ENCODE data around the gene GPR62.

The GPR62 gene

GRCh38 chr3:51938780-51939425 is 16.3 kb upstream of the GPR62 start:
- no peak for DNase-seq (ENCODE audit: low read depth)

- no peak for DNase-seq (ENCODE audit: low read depth)
Observed at GRCh38 chr3:51940648-51941462, 14.3 kb upstream of the GPR62 start.

GRCh38 chr3:51941463-51941797 is 13.8 kb upstream of the GPR62 start:
- no peak for DNase-seq (ENCODE audit: low read depth)

- DNase-seq (ENCODE audit: low read depth): peak; percentile 99
Observed at GRCh38 chr3:51941798-51942602, 13.2 kb upstream of the GPR62 start, which contains the start of the genes PARP3 and RRP9. TSS of gene PARP3 (plus strand) at chr3:51942363. CDS start at chr3:51943356, 993 bp downstream. TSS of gene RRP9 (minus strand) at chr3:51941904. CDS start at chr3:51941867, 37 bp downstream.

GRCh38 chr3:51942603-51943450 is 12.4 kb upstream of the GPR62 start:
- DNase-seq (ENCODE audit: low read depth): no peak

DNA sequence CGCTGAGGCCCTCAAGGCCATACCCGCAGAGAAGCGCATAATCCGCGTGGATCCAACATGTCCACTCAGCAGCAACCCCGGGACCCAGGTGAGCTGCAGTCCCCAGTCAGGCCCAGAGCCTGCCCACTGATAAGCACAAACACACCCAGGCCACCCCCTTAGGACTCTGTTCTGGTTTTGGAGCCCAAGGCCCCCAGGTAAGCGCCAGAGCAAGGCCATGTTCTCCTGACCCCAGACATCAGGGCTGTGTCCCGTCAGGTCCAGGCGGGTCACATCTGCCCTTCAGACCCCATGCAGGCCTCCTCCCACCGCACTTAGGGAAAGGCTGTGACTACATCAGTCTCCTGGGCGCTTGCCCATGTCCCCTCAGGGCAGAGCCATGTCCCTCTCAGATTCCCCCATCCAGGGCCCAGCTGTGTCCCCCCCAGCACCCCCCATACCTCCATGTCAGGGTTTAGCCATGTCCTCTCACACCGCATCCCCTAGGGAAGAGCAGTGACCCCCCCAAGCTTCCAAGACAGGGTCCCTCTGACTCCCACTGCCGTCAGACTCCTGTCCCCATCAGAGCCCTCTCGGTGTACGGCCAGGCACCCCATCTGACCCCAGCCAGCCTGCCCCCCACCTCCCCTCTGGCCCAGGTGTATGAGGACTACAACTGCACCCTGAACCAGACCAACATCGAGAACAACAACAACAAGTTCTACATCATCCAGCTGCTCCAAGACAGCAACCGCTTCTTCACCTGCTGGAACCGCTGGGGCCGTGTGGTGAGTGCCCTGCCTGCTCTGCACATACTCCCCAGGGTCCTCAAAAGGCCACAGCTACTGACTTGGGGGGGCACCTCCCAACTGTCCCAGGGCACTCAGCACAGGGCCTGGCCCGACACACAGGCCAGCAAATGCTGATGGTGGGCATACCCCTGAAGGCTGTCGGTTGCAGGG is 11.5 kb upstream of the GPR62 start:
- no peak for DNase-seq (ENCODE audit: low read depth)

GRCh38 chr3:51944451-51945021 is 10.6 kb upstream of the GPR62 start:
- no peak for DNase-seq (ENCODE audit: low read depth)

- no peak for DNase-seq (ENCODE audit: low read depth)
Observed at GRCh38 chr3:51945031-51945840, 9.9 kb upstream of the GPR62 start.

- no peak for DNase-seq (ENCODE audit: low read depth)
Observed at GRCh38 chr3:51945926-51946705, 9.1 kb upstream of the GPR62 start.

GRCh38 chr3:51946796-51947195 is 8.4 kb upstream of the GPR62 start:
- DNase-seq (ENCODE audit: low read depth): no peak

DNA sequence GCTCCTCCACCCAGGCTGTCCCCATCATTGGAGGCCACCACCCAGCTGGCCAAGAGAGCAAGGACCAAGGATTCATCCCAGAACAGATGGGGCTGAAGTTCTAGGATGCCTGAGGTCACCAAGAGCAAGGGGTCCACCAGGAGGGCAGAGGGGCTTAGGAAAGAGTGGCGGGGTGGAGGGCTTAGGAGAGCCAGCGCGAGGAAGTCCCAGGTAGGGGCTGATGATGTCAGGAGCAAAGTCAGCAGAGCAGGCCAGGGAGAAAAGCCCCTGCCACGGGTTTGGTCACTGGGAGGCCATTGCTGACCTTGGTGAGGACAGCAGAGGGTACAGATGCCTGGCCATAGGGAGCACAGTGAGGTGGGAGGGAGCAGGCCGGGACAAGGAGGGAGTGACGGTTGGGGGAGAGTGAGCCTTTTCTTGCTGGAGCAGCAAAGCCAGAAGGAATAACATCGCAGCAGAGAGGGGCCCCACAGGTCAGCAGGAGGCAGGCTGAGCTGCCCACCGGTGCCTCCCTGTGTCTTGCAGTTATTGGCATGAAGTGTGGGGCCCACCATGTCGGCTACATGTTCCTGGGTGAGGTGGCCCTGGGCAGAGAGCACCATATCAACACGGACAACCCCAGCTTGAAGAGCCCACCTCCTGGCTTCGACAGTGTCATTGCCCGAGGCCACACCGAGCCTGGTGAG is 7.8 kb upstream of the GPR62 start:
- DNase-seq (ENCODE audit: low read depth): no peak

- DNase-seq (ENCODE audit: low read depth): no peak
Observed at GRCh38 chr3:51948016-51948580, 7.1 kb upstream of the GPR62 start.

GRCh38 chr3:51949121-51949520 is 6.1 kb upstream of the GPR62 start:
- no peak for DNase-seq (ENCODE audit: low read depth)

DNA sequence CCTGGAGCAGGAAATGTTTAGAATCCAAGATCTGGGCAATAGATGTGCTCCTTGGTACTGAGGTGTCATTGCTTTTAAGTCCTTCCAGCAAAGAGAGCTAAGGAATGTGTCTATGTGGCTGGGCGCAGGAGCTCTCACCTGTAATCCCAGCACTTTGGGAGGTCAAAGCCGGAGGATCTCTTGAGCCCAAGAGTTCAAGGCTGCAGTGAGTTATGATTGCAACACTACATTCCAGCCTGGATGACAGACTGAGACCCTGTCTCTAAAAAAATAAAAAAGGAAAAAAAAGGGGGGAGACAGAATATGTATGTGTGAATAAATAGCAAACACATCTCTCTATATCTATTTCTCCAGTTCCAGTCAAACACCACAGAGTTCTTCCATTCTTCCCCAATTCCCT is 4.3 kb upstream of the GPR62 start:
- DNase-seq (ENCODE audit: low read depth): no peak

DNA sequence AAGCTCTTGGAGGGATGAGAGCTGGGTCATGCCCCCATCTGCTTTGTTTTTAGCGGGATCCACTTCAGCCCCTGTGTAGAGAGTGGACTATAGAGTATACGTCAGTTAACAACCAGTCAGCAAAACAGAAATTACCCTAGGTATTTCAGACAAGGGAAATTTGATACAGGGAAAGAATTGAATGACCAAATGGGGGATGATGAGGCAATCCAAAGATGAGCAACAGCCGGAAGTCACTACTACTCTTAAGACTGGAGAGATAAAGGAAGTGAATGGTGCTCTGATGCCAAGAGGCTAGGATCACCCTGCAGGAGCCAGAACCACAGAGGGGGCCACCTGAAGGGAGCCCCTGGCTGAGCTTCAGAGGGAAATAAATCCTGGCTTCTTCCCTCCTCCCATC is 1.7 kb upstream of the GPR62 start:
- no peak for DNase-seq (ENCODE audit: low read depth)

DNA sequence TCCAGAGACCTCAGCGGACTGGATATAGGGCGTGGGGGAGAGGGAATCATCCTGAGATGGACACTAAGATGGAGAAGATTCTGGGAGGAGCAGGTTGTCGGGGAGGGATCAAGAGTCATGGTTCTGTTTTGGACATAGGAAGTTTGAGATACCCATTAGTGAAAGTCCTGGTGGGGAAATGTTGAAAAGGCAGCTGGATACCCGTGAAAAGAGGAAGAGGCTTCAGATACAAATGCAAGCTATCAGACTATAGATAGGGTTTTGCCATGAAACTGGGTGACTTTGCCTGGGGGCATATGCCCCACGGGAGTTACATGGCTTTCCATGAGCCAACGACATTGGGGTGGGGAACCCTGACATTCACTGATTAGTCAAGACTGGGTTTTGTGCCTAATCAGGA is 1.1 kb upstream of the GPR62 start:
- DNase-seq (ENCODE audit: low read depth): no peak

GRCh38 chr3:51954713-51955112 is 468 bp upstream of the GPR62 start:
- DNase-seq (ENCODE audit: low read depth): no peak
